ENCODE measurements around the gene MAPK13.

The MAPK13 gene

GRCh38 chr6:36139991-36140710 is 9.8 kb downstream of the MAPK13 start:
- no peak; the same call in 2 of the 3 replicates for ATAC-seq
- TF ChIP-seq TOX (CRISPR knock-in tag; IDR thresholded peaks at IDR 0.05; ENCODE audit: borderline replicate concordance) (no peak), ZNF565 (CRISPR knock-in tag; conservative IDR thresholded peaks at IDR 0.05; ENCODE audit: low read depth) (no peak), CSDC2 (CRISPR knock-in tag; IDR thresholded peaks at IDR 0.05) (no peak), ISL1 (CRISPR knock-in tag; IDR thresholded peaks at IDR 0.05) (no peak), PATZ1 (CRISPR knock-in tag; IDR thresholded peaks at IDR 0.05; ENCODE audit: borderline replicate concordance) (no peak), CSRNP3 (CRISPR knock-in tag; IDR thresholded peaks at IDR 0.05) (no peak), BACH2 (CRISPR knock-in tag; IDR thresholded peaks at IDR 0.05; ENCODE audit: borderline replicate concordance) (no peak), ZC3H10 (CRISPR knock-in tag; IDR thresholded peaks at IDR 0.05) (no peak), ZNF70 (CRISPR knock-in tag; IDR thresholded peaks at IDR 0.05) (no peak), OSR1 (CRISPR knock-in tag; IDR thresholded peaks at IDR 0.05) (no peak), RARB (CRISPR knock-in tag; IDR thresholded peaks at IDR 0.05) (no peak), ESRRG (CRISPR knock-in tag; IDR thresholded peaks at IDR 0.05) (no peak), POU6F1 (CRISPR knock-in tag; IDR thresholded peaks at IDR 0.05; ENCODE audit: borderline replicate concordance, low read depth) (no peak), PPARA (CRISPR knock-in tag; IDR thresholded peaks at IDR 0.05; ENCODE audit: borderline replicate concordance) (no peak), ZFP30 (CRISPR knock-in tag; IDR thresholded peaks at IDR 0.05) (no peak), TSHZ2 (CRISPR knock-in tag; IDR thresholded peaks at IDR 0.05) (no peak)

GRCh38 chr6:36141091-36141490 is 10.8 kb downstream of the MAPK13 start:
- TF ChIP-seq RARB (CRISPR knock-in tag; IDR thresholded peaks at IDR 0.05) (no peak), TOX (CRISPR knock-in tag; IDR thresholded peaks at IDR 0.05; ENCODE audit: borderline replicate concordance) (no peak), ZNF70 (CRISPR knock-in tag; IDR thresholded peaks at IDR 0.05) (no peak), ZFP30 (CRISPR knock-in tag; IDR thresholded peaks at IDR 0.05) (no peak), ZFP3 (CRISPR knock-in tag; IDR thresholded peaks at IDR 0.05) (no peak), OSR1 (CRISPR knock-in tag; IDR thresholded peaks at IDR 0.05) (no peak), ARNTL (CRISPR knock-in tag; IDR thresholded peaks at IDR 0.05; ENCODE audit: borderline replicate concordance, low read depth) (no peak), TSHZ2 (CRISPR knock-in tag; IDR thresholded peaks at IDR 0.05) (no peak), ISL1 (CRISPR knock-in tag; IDR thresholded peaks at IDR 0.05) (no peak), SNAI2 (CRISPR knock-in tag; IDR thresholded peaks at IDR 0.05) (no peak), POU6F1 (CRISPR knock-in tag; IDR thresholded peaks at IDR 0.05; ENCODE audit: borderline replicate concordance, low read depth) (no peak), PPARA (CRISPR knock-in tag; IDR thresholded peaks at IDR 0.05; ENCODE audit: borderline replicate concordance) (no peak), ESRRG (CRISPR knock-in tag; IDR thresholded peaks at IDR 0.05) (no peak), CREB5 (CRISPR knock-in tag; IDR thresholded peaks at IDR 0.05; ENCODE audit: low read depth) (no peak), TCF4 (CRISPR knock-in tag; IDR thresholded peaks at IDR 0.05; ENCODE audit: borderline replicate concordance) (no peak), CSDC2 (CRISPR knock-in tag; IDR thresholded peaks at IDR 0.05) (no peak), ZNF565 (CRISPR knock-in tag; conservative IDR thresholded peaks at IDR 0.05; ENCODE audit: low read depth) (no peak), PATZ1 (CRISPR knock-in tag; IDR thresholded peaks at IDR 0.05; ENCODE audit: borderline replicate concordance) (no peak), ZNF8 (CRISPR knock-in tag; IDR thresholded peaks at IDR 0.05) (no peak)
- ATAC-seq = no peak

Data from SK-N-SH treated with all-trans-retinoic acid at 6 μM for 48 hours (cell line).